GM10248 (cell line): ENCODE results near the gene BICRA.

Source experiments
- CTCF ChIA-PET: fragments of 300-600 bp; sonication (Branson Sonifier 250); formaldehyde crosslinking; extraction: SDS; loops from one replicate; lab custom pipeline; 2021; ENCODE audit warnings: antibody characterized with exemption; lab: Yijun Ruan, JAX
- POLR2A ChIA-PET: fragments of 350-650 bp; sonication (Branson Sonifier 250); formaldehyde crosslinking; extraction: SDS; loops from one replicate; lab custom pipeline; 2020; ENCODE audit warnings: antibody characterized with exemption; lab: Yijun Ruan, JAX
- DNase-seq: peaks from one replicate; pipeline ENCODE4 v3.0.0; 2012; ENCODE audit errors: extremely low spot score
- CTCF ChIP-seq: IDR thresholded peaks from 2 replicates; pipeline ENCODE4 v1.5.1; 2012; ENCODE audit warnings: mild to moderate bottlenecking, low read depth; ENCODE audit errors: extremely low read depth, missing control alignments, control extremely low read depth

BICRA gene

DNA sequence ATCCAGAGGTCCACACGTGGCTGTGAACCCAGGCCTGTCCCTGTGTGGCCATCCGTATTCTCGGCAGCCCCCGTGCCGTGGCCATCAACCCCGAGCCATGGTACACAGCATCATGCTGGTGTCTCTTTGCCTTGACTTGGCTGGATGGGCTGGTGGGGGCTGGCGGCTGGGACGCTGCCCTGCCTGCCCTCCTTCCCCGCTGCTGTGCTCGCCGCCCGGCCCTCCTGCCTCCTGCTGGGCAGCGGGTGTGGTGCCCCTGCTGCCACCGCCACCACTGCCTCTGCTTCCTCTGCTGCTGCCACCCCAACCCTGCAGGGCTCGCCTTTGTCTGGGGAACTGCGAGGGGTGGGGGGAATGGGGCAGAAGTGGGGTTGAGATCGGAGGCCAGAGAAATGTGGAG is 84.6 kb downstream of the BICRA start:
- POLR2A ChIA-PET: no interaction called here
- CTCF ChIA-PET: interaction anchor here (0.9 to 1.2 kb wide), 2 partner anchors 257 to 302 kb away, joined by 3 to 4 read pairs; no protein-coding TSS in a partner anchor
- DNase-seq: no peak
- no peak for TF ChIP-seq CTCF

DNA sequence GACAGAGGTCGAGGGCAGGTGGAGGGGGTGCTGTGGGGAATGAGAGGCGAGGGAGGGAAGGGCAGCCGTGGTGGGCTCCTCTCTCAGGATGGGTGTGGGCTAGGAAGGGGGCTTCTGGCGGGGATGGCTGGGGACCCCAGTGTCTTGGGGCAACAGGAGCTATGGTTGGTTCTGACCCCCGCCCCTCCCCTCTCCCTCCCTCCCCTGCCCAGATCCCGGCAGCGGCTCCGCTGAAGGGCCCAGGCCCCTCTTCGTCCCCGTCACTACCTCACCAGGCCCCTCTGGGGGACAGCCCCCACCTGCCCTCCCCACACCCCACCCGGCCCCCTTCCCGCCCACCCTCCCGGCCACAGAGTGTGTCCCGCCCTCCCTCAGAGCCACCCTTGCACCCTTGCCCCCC is 85.0 kb downstream of the BICRA start:
- no peak for DNase-seq
- ChIA-PET POLR2A (no interaction called here), CTCF (no interaction called here)
- TF ChIP-seq CTCF: no peak

GRCh38 chr19:47694466-47695273 is 85.7 kb downstream of the BICRA start:
- ChIA-PET CTCF (no interaction called here), POLR2A (no interaction called here)
- no peak for TF ChIP-seq CTCF
- no peak for DNase-seq

DNA sequence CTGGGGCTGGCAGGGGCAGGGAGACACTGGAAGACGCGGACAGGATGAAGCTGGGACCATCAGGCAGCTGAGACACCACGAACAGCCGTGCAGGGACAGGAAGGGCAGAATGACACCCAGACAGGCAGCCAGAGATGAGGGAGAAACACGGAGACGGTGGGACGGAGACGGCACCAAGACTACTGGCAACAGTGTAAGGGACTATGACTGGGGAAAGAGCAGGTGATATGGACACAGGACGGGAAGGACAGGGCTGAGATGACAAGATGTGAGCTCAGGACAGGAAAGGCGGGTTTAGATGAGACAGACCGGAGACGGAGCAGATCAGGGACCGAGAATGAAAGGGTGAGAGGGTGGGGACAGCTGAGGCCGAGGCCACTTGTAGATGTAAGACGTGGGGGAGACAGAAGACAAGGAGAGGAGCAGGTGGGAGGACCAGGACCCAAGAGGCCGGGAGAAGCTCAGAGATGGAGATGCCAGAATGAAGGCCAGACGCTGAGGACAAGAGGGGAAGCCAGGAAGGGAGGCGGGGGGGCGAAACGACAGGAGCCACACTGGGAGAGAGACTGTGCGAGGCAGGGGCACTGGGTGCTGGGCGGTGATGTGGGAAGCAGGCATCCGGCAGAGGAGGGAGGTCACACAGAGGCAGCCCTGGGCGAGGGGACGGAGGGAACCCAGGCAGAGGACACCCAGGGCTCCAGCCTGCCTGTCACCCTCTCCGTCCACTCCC is 86.8 kb downstream of the BICRA start:
- ChIA-PET CTCF (interaction anchor here (1.1 to 15.6 kb wide), 5 partner anchors 11 to 259 kb away, joined by 4 to 288 read pairs (median 6); partner anchors contain the start of genes KPTN and NAPA), POLR2A (no interaction called here)
- DNase-seq: no peak
- no peak for TF ChIP-seq CTCF

DNA sequence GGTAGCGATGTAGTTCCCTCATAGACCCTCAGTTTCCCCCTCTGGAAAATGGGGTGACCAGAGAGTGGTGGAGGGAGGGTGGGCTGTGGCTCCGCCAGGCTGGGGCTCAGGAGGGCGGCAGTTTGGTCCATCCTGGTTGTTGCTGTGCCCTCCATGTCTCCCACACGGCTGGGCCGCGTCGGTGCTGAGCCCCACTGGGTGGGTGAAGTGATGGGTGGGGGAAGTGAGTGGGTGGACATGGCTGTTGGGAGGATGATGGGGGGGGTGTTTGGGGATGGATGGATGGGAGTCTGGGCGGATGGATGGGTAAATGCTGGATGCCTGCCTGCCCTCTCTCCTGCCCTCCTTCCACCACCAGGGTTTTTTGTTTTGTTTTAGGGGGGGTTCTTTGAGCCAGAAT is 87.7 kb downstream of the BICRA start:
- POLR2A ChIA-PET: interaction anchor here (0.7 kb wide), 1 partner anchor 96 kb away, joined by 4 read pairs; no protein-coding TSS in a partner anchor
- CTCF ChIA-PET: interaction anchor here (1.4 to 15.6 kb wide), 5 partner anchors 9 to 260 kb away, joined by 3 to 288 read pairs (median 5); no protein-coding TSS in a partner anchor
- no peak for DNase-seq
- no peak for TF ChIP-seq CTCF

- ChIA-PET POLR2A (no interaction called here), CTCF (interaction anchor here (0.8 to 15.6 kb wide), 19 partner anchors 8 to 406 kb away, joined by 3 to 288 read pairs (median 4); partner anchors contain the start of genes DHX34, EHD2 and NAPA)
- DNase-seq: peak; percentile 85
- peak; percentile 95 for TF ChIP-seq CTCF
Observed at GRCh38 chr19:47697863-47698609, 89.1 kb downstream of the BICRA start.
